Testis (tissue), 2 donors: ENCODE measurements around the gene POLDIP3.
"Not testable (repeated sequence)": the region's sequence is repeated elsewhere in the genome, so short reads cannot be mapped to it uniquely, and the experiment has no call there.

ENCODE experiments used
- POLR2A ChIP-seq: fragments of 450-650 bp; IDR thresholded peaks from one replicate; pipeline ENCODE4 v1.6.1; 2017; ENCODE audit warnings: antibody characterized with exemption, mild to moderate bottlenecking, moderate library complexity
- TF ChIP-seq, protein P1 (sequence below), 3 experiments: fragments of 450-650 bp in 2 of 3; fragments of 200-600 bp in 1 of 3; sonication (generic) in 1 of 3; IDR thresholded peaks; one replicate each; pipeline ENCODE4 v1.5.1; 2016 to 2019; ENCODE audit warnings: antibody characterized with exemption in 3 of 3, mild to moderate bottlenecking in 2 of 3, moderate library complexity in 1 of 3

DNA sequence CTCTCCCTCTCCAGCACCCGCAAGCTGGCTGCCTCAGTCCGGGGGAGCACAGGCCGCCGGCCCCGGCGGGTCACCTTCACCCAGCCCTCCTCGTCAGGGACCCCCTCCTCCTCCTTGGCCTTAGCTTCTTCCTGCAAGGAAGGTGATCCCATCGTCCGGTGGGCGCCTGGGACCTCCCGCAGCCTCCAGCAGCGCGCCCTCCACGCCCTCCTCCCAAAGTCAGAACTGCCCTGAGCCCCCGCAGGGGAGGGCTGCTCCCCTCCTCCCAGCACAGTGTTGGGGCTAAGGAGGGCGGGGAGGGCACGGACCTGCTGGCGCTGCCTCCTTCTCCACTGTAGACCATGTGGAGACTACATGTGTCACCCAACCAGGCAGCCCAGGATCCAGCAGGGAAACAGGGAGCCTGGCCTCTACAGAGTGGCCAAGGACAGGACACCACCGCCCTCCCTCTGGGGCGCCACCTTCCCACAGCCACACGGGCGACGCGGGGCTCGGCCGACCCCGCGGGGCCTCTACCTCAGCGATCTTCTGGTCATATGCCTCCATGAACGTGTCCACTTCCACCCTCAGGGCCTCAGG is 38.6 kb downstream of the POLDIP3 start:
- TF ChIP-seq, protein P1, sequence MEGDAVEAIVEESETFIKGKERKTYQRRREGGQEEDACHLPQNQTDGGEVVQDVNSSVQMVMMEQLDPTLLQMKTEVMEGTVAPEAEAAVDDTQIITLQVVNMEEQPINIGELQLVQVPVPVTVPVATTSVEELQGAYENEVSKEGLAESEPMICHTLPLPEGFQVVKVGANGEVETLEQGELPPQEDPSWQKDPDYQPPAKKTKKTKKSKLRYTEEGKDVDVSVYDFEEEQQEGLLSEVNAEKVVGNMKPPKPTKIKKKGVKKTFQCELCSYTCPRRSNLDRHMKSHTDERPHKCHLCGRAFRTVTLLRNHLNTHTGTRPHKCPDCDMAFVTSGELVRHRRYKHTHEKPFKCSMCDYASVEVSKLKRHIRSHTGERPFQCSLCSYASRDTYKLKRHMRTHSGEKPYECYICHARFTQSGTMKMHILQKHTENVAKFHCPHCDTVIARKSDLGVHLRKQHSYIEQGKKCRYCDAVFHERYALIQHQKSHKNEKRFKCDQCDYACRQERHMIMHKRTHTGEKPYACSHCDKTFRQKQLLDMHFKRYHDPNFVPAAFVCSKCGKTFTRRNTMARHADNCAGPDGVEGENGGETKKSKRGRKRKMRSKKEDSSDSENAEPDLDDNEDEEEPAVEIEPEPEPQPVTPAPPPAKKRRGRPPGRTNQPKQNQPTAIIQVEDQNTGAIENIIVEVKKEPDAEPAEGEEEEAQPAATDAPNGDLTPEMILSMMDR (IDR thresholded peaks at IDR 0.05): not testable (repeated sequence)
- TF ChIP-seq POLR2A: not testable (repeated sequence)
